ENCODE measurements around the gene ASTN2. TPM values are rescaled to one million over a fixed set of nuclear protein-coding genes. Genes with fewer than 3 reads are reported as not detected.

ASTN2 gene
- total and polyA plus RNA-seq, 2 experiments from 2014 or later = 7.0 to 24.6 TPM

DNA sequence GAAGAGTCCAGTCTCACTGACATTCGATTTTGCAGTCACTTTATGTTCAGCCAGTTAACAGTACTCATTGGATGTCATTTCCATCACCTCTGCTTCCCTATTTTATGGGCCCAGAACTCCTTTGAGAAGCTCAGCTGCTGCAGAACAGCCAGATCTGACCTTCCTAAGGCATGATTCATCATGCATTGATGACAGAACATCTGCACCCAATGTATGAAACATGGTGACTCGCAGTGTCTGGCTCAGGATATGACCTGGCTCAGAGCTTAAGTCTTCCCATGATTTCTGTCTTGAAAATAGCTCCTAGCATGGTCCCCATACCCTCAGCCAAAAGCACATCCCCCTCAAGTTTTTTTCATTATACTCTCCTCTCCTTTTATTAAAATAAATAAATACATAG, 820.3 kb downstream of the ASTN2 start:
- peaks cover 1% of the 10 kb centered on the region; the same call in 1 of the 3 replicates for H3K4me1 Mint-ChIP-seq
- no peaks in the 10 kb centered on the region for H3K4me1 ChIP-seq (ENCODE audit: insufficient read depth)
- no peak for ATAC-seq
- H3K27ac ChIP-seq (ENCODE audit: low read depth) = no peak overlapping the region
- H3F3A ChIP-seq (replicated peaks; ENCODE audit: low read depth) = no peaks in the 10 kb centered on the region
- H3K9me3 Mint-ChIP-seq = no peaks in the 10 kb centered on the region
- H3K27me3 Mint-ChIP-seq (ENCODE audit: insufficient read depth, low read depth, poor library complexity) = no peaks in the 10 kb centered on the region
- no peak overlapping the region for H3K27ac Mint-ChIP-seq
- no peak overlapping the region for H2AFZ ChIP-seq
- no peaks in the 10 kb centered on the region; the same call in 1 of the 2 replicates for H4K20me1 ChIP-seq (replicated peaks; ENCODE audit: insufficient read depth)
- no peak overlapping the region for H3K4me3 ChIP-seq
- DNase-seq (ENCODE audit: low spot score) = no peak
- no peaks in the 10 kb centered on the region for H3K27me3 ChIP-seq (ENCODE audit: insufficient read depth)
- TF ChIP-seq, protein P1, sequence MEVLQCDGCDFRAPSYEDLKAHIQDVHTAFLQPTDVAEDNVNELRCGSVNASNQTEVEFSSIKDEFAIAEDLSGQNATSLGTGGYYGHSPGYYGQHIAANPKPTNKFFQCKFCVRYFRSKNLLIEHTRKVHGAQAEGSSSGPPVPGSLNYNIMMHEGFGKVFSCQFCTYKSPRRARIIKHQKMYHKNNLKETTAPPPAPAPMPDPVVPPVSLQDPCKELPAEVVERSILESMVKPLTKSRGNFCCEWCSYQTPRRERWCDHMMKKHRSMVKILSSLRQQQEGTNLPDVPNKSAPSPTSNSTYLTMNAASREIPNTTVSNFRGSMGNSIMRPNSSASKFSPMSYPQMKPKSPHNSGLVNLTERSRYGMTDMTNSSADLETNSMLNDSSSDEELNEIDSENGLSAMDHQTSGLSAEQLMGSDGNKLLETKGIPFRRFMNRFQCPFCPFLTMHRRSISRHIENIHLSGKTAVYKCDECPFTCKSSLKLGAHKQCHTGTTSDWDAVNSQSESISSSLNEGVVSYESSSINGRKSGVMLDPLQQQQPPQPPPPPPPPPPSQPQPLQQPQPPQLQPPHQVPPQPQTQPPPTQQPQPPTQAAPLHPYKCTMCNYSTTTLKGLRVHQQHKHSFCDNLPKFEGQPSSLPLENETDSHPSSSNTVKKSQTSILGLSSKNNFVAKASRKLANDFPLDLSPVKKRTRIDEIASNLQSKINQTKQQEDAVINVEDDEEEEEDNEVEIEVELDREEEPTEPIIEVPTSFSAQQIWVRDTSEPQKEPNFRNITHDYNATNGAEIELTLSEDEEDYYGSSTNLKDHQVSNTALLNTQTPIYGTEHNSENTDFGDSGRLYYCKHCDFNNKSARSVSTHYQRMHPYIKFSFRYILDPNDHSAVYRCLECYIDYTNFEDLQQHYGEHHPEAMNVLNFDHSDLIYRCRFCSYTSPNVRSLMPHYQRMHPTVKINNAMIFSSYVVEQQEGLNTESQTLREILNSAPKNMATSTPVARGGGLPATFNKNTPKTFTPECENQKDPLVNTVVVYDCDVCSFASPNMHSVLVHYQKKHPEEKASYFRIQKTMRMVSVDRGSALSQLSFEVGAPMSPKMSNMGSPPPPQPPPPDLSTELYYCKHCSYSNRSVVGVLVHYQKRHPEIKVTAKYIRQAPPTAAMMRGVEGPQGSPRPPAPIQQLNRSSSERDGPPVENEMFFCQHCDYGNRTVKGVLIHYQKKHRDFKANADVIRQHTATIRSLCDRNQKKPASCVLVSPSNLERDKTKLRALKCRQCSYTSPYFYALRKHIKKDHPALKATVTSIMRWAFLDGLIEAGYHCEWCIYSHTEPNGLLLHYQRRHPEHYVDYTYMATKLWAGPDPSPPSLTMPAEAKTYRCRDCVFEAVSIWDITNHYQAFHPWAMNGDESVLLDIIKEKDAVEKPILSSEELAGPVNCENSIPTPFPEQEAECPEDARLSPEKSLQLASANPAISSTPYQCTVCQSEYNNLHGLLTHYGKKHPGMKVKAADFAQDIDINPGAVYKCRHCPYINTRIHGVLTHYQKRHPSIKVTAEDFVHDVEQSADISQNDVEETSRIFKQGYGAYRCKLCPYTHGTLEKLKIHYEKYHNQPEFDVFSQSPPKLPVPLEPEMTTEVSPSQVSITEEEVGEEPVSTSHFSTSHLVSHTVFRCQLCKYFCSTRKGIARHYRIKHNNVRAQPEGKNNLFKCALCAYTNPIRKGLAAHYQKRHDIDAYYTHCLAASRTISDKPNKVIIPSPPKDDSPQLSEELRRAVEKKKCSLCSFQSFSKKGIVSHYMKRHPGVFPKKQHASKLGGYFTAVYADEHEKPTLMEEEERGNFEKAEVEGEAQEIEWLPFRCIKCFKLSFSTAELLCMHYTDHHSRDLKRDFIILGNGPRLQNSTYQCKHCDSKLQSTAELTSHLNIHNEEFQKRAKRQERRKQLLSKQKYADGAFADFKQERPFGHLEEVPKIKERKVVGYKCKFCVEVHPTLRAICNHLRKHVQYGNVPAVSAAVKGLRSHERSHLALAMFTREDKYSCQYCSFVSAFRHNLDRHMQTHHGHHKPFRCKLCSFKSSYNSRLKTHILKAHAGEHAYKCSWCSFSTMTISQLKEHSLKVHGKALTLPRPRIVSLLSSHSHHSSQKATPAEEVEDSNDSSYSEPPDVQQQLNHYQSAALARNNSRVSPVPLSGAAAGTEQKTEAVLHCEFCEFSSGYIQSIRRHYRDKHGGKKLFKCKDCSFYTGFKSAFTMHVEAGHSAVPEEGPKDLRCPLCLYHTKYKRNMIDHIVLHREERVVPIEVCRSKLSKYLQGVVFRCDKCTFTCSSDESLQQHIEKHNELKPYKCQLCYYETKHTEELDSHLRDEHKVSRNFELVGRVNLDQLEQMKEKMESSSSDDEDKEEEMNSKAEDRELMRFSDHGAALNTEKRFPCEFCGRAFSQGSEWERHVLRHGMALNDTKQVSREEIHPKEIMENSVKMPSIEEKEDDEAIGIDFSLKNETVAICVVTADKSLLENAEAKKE (CRISPR knock-in tag; IDR thresholded peaks at IDR 0.05) = no peak
- TF ChIP-seq ZNF331 (CRISPR knock-in tag; IDR thresholded peaks at IDR 0.05; ENCODE audit: low read depth) (no peak), CREB1 (CRISPR knock-in tag; IDR thresholded peaks at IDR 0.05; ENCODE audit: low read depth) (no peak), JUNB (IDR thresholded peaks at IDR 0.05; ENCODE audit: unreplicated experiment) (no peak), STAT1 (IDR thresholded peaks at IDR 0.05; ENCODE audit: unreplicated experiment) (no peak), EZH2phosphoT487 (IDR thresholded peaks at IDR 0.05; ENCODE audit: unreplicated experiment) (no peak), POLR2AphosphoS5 (IDR thresholded peaks at IDR 0.05; ENCODE audit: low read depth) (no peak), EZH2 (IDR thresholded peaks at IDR 0.05; ENCODE audit: low read depth, unreplicated experiment) (no peak), NANOG (IDR thresholded peaks at IDR 0.05; ENCODE audit: borderline replicate concordance) (no peak), ZNF114 (CRISPR knock-in tag; IDR thresholded peaks at IDR 0.05) (no peak)
- TF ChIP-seq, protein P2, sequence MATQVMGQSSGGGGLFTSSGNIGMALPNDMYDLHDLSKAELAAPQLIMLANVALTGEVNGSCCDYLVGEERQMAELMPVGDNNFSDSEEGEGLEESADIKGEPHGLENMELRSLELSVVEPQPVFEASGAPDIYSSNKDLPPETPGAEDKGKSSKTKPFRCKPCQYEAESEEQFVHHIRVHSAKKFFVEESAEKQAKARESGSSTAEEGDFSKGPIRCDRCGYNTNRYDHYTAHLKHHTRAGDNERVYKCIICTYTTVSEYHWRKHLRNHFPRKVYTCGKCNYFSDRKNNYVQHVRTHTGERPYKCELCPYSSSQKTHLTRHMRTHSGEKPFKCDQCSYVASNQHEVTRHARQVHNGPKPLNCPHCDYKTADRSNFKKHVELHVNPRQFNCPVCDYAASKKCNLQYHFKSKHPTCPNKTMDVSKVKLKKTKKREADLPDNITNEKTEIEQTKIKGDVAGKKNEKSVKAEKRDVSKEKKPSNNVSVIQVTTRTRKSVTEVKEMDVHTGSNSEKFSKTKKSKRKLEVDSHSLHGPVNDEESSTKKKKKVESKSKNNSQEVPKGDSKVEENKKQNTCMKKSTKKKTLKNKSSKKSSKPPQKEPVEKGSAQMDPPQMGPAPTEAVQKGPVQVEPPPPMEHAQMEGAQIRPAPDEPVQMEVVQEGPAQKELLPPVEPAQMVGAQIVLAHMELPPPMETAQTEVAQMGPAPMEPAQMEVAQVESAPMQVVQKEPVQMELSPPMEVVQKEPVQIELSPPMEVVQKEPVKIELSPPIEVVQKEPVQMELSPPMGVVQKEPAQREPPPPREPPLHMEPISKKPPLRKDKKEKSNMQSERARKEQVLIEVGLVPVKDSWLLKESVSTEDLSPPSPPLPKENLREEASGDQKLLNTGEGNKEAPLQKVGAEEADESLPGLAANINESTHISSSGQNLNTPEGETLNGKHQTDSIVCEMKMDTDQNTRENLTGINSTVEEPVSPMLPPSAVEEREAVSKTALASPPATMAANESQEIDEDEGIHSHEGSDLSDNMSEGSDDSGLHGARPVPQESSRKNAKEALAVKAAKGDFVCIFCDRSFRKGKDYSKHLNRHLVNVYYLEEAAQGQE (IDR thresholded peaks at IDR 0.05; ENCODE audit: unreplicated experiment) = no peak
- TF ChIP-seq, protein P3, sequence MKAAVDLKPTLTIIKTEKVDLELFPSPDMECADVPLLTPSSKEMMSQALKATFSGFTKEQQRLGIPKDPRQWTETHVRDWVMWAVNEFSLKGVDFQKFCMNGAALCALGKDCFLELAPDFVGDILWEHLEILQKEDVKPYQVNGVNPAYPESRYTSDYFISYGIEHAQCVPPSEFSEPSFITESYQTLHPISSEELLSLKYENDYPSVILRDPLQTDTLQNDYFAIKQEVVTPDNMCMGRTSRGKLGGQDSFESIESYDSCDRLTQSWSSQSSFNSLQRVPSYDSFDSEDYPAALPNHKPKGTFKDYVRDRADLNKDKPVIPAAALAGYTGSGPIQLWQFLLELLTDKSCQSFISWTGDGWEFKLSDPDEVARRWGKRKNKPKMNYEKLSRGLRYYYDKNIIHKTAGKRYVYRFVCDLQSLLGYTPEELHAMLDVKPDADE (IDR thresholded peaks at IDR 0.05) = no peak
- TF ChIP-seq, protein P4, sequence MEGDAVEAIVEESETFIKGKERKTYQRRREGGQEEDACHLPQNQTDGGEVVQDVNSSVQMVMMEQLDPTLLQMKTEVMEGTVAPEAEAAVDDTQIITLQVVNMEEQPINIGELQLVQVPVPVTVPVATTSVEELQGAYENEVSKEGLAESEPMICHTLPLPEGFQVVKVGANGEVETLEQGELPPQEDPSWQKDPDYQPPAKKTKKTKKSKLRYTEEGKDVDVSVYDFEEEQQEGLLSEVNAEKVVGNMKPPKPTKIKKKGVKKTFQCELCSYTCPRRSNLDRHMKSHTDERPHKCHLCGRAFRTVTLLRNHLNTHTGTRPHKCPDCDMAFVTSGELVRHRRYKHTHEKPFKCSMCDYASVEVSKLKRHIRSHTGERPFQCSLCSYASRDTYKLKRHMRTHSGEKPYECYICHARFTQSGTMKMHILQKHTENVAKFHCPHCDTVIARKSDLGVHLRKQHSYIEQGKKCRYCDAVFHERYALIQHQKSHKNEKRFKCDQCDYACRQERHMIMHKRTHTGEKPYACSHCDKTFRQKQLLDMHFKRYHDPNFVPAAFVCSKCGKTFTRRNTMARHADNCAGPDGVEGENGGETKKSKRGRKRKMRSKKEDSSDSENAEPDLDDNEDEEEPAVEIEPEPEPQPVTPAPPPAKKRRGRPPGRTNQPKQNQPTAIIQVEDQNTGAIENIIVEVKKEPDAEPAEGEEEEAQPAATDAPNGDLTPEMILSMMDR (conservative IDR thresholded peaks at IDR 0.05; ENCODE audit: low read depth in 2 of 2) = no peak
- no peaks in the 10 kb centered on the region; the same call in 2 of the 3 replicates for H3K36me3 Mint-ChIP-seq (ENCODE audit: low read depth)
- H3K36me3 ChIP-seq (ENCODE audit: insufficient read depth) = no peaks in the 10 kb centered on the region; the same call in 1 of the 2 replicates
- H3K4me2 ChIP-seq = no peak overlapping the region
- H3K9me2 ChIP-seq (ENCODE audit: insufficient read depth) = peaks cover 9% of the 10 kb centered on the region; the same call in 1 of the 2 replicates
- H3K4me3 Mint-ChIP-seq = no peak overlapping the region
- no peaks in the 10 kb centered on the region for H3K79me2 ChIP-seq (replicated peaks; ENCODE audit: insufficient read depth)

Data from GM23338 (cell line).